OCI-LY7 (cell line): ENCODE measurements around the gene POP5.

Source experiments
- EZH2phosphoT487 ChIP-seq: fragments of 200-600 bp; sonication (generic); IDR thresholded peaks from 2 replicates; pipeline ENCODE4 v1.6.1; 2018; ENCODE audit warnings: low read depth, borderline replicate concordance, mild to moderate bottlenecking, mixed run types, antibody characterized with exemption, low read length, moderate library complexity, mixed read lengths
- TF ChIP-seq, protein P1 (sequence below): fragments of 200-600 bp; sonication (generic); conservative IDR thresholded peaks from 2 replicates; pipeline ENCODE4 v1.5.1; 2014; ENCODE audit warnings: mild to moderate bottlenecking, antibody characterized with exemption, low read length, moderate library complexity, mixed read lengths

DNA sequence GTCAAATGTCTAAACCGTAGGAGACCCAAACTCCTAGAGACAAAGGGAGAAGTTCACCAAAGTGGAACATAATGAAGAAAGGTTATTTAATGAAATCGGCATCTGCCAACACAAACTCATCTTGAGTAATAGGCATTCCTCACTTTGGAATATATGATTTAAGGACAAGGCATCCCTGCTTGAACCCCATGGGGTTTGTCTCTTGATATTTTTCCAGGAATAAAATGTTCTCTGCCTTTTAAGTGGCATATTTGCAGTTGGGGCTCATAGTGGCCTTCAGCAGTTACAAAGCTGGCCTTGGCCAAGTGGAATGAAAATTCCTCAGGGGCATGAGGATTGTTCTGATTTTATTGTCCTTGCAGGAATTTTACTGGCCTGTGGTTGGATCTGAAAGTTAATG is 7.1 kb downstream of the POP5 start:
- TF ChIP-seq, protein P1, sequence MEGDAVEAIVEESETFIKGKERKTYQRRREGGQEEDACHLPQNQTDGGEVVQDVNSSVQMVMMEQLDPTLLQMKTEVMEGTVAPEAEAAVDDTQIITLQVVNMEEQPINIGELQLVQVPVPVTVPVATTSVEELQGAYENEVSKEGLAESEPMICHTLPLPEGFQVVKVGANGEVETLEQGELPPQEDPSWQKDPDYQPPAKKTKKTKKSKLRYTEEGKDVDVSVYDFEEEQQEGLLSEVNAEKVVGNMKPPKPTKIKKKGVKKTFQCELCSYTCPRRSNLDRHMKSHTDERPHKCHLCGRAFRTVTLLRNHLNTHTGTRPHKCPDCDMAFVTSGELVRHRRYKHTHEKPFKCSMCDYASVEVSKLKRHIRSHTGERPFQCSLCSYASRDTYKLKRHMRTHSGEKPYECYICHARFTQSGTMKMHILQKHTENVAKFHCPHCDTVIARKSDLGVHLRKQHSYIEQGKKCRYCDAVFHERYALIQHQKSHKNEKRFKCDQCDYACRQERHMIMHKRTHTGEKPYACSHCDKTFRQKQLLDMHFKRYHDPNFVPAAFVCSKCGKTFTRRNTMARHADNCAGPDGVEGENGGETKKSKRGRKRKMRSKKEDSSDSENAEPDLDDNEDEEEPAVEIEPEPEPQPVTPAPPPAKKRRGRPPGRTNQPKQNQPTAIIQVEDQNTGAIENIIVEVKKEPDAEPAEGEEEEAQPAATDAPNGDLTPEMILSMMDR = no peak
- TF ChIP-seq EZH2phosphoT487 = no peak
